Common myeloid progenitor, CD34-positive (primary cell): Measurements from ENCODE around the gene CXXC4.

Experiments
- CTCF ChIA-PET: fragments of 350-600 bp; sonication (Branson Sonifier 250); formaldehyde crosslinking; loops from one replicate; lab custom pipeline; 2021; ENCODE audit warnings: antibody characterized with exemption; lab: Charles Lee
- POLR2A ChIA-PET: fragments of 350-600 bp; sonication (Branson Sonifier 250); formaldehyde crosslinking; loops from one replicate; lab custom pipeline; 2021; ENCODE audit warnings: antibody characterized with exemption; lab: Charles Lee
- DNase-seq, 3 donors: peaks; one replicate each; pipeline versions ENCODE4 v3.0.0 to v3.0.0-alpha.2; 2013
- H3K27ac ChIP-seq, 2 experiments: 1 replicate in 1 of 2; 2 replicates in 1 of 2; pipeline ENCODE4 v1.7.0; 2013; ENCODE audit warnings: inconsistent platforms in 2 of 2, low read length in 2 of 2, mild to moderate bottlenecking in 2 of 2, low read depth in 1 of 2, moderate library complexity in 1 of 2; ENCODE audit not compliant: severe bottlenecking in 2 of 2, insufficient read depth in 1 of 2, poor library complexity in 1 of 2
- H3K27me3 ChIP-seq, 5 experiments: replicated peaks in 2 of 5; 1 replicate in 3 of 5; 2 replicates in 2 of 5; pipeline versions ENCODE4 v1.6.1 to v1.7.0; 2013; ENCODE audit warnings: low read length in 4 of 5, mild to moderate bottlenecking in 2 of 5, moderate library complexity in 2 of 5, inconsistent platforms in 1 of 5; ENCODE audit not compliant: insufficient read depth in 5 of 5, control insufficient read depth in 4 of 5
- H3K36me3 ChIP-seq, 4 experiments: 1 replicate in 2 of 4; 2 replicates in 2 of 4; pipeline versions ENCODE4 v1.6.1 to v1.7.0; 2013; ENCODE audit warnings: low read length in 3 of 4, control low read depth in 1 of 4, mild to moderate bottlenecking in 1 of 4; ENCODE audit not compliant: control insufficient read depth in 4 of 4, insufficient read depth in 4 of 4
- H3K4me1 ChIP-seq, 4 experiments: 1 replicate in 3 of 4; 2 replicates in 1 of 4; pipeline versions ENCODE4 v1.6.1 to v1.7.1; 2013; ENCODE audit warnings: low read length in 3 of 4, mild to moderate bottlenecking in 3 of 4, control low read depth in 1 of 4, inconsistent platforms in 1 of 4, moderate library complexity in 1 of 4; ENCODE audit not compliant: control insufficient read depth in 4 of 4, insufficient read depth in 4 of 4; ENCODE audit errors: control extremely low read depth in 1 of 4
- H3K4me3 ChIP-seq, 7 experiments: 1 replicate in 4 of 7; 2 replicates in 3 of 7; pipeline versions ENCODE4 v1.5.1 to v1.7.0; 2013; ENCODE audit warnings: mild to moderate bottlenecking in 7 of 7, low read length in 6 of 7, moderate library complexity in 6 of 7, inconsistent platforms in 2 of 7, low read depth in 2 of 7, control low read depth in 1 of 7; ENCODE audit not compliant: insufficient read depth in 4 of 7, control insufficient read depth in 1 of 7; ENCODE audit errors: extremely low read depth in 1 of 7
- H3K9me3 ChIP-seq, 5 experiments: 1 replicate in 4 of 5; 2 replicates in 1 of 5; pipeline versions ENCODE4 v1.6.1 to v1.7.1; 2013; ENCODE audit warnings: low read length in 4 of 5, mild to moderate bottlenecking in 2 of 5, inconsistent platforms in 1 of 5, low read depth in 1 of 5, moderate library complexity in 1 of 5; ENCODE audit not compliant: control insufficient read depth in 4 of 5, insufficient read depth in 2 of 5; ENCODE audit errors: control extremely low read depth in 1 of 5
- WGBS: methylation state at CpG from one replicate; pipeline ENCODE4 v1.1.5; 2013; ENCODE audit not compliant: insufficient coverage; 5-methylcytosine and 5-hydroxymethylcytosine counted together

The CXXC4 gene

GRCh38 chr4:104500442-104500841 lies 5.7 kb upstream of the CXXC4 start:
- H3K4me1 ChIP-seq: peaks cover 0 to under 1% (median 0%) of the 10 kb centered on the region in 4 experiments
- CTCF ChIA-PET: no interaction called here
- no peak overlapping the region for H3K27ac ChIP-seq
- peaks cover 3 to 57% (median 18%) of the 10 kb centered on the region in 5 experiments for H3K27me3 ChIP-seq
- H3K9me3 ChIP-seq: peaks cover 0 to 1% (median 0%) of the 10 kb centered on the region in 5 experiments
- POLR2A ChIA-PET: interaction anchor here (0.7 kb wide), 1 partner anchor 503 kb away, joined by 3 read pairs; no protein-coding TSS in a partner anchor
- no peak for DNase-seq
- 31% methylated on average over 5 of the region's 5 CpGs for WGBS
- no peak overlapping the region for H3K4me3 ChIP-seq
- no peaks in the 10 kb centered on the region for H3K36me3 ChIP-seq

DNA sequence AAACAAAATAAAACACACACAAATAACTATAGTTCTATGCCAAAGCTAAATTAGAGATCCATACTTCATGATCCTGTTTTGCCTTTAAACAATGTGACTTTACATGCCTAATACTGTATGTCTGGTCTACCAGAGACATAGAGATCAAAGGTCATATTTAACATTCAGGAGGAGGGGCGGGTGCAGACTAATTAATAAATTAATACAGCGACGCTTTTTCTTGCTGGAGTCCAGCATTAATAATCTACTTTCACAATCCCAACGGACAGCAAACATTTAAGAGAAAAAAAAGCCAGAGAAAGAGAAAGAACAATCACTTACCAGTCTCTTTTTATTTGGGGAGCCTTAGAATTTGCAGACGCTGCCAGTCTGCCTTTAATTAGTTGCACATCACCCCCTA lies 509 bp downstream of the CXXC4 start:
- no CpG with 5 or more reads among the region's 5 CpGs for WGBS
- H3K27me3 ChIP-seq: peaks cover 29 to 92% (median 38%) of the 10 kb centered on the region in 5 experiments

DNA sequence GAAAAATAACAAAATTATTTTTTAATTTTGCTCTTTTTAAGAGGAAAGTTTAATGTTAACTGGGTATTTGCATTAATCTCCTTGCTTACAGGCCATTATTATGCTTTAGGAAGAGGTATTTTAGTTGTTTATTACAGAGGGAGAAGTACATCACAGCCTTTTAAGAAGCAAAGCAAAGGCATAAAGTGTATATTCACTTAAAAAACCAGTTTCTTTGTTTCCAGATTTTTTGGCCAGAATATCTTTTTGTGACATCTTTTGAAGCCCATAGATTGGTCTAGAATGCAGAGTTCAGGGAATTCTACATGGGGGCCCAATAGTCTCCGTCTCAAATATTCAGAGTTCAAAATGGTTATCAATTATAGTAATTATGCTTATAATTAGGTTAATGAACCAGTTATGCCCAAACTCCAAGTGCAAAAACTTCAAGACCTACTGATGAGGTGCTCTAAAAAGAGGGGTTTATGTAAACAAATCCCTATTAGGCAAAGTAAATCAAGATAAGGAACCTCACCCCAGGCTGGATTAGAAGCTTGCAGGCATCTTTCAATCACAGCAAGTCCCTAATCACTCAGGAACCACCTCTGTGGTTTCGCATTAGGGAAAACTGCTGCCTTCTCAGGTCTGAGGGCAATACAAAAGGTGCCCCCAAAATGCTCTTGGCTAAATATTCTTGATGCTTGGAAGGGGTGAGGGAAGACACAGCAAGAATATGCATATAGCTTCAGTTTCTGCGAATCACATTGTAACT lies 1.4 kb downstream of the CXXC4 start:
- no peak overlapping the region for H3K27ac ChIP-seq
- H3K9me3 ChIP-seq: no peaks in the 10 kb centered on the region
- no peaks in the 10 kb centered on the region for H3K36me3 ChIP-seq
- H3K4me3 ChIP-seq: no peak overlapping the region
- WGBS: 100% methylated on average over 1 of the region's 3 CpGs
- ChIA-PET CTCF (interaction anchor here (1.1 kb wide), 1 partner anchor 980 kb away, joined by 3 read pairs; no protein-coding TSS in a partner anchor), POLR2A (no interaction called here)
- peaks cover 28 to 92% (median 47%) of the 10 kb centered on the region in 5 experiments for H3K27me3 ChIP-seq
- peaks cover 2 to 23% (median 17%) of the 10 kb centered on the region in 4 experiments for H3K4me1 ChIP-seq
- DNase-seq: peak in 1 of 3 donors; percentile 5

More for the DNA sequence above, 509 bp downstream of the CXXC4 start:
- Histone ChIP-seq H3K4me1 (peaks cover 2 to 23% (median 17%) of the 10 kb centered on the region in 4 experiments), H3K9me3 (no peaks in the 10 kb centered on the region), H3K4me3 (peak overlapping the region in 1 of 7 experiments; percentile 69), H3K36me3 (no peaks in the 10 kb centered on the region), H3K27ac (no peak overlapping the region)
- CTCF ChIA-PET: interaction anchor here (0.6 to 1.1 kb wide), 2 partner anchors 622 to 979 kb away, joined by 3 read pairs; no protein-coding TSS in a partner anchor
- POLR2A ChIA-PET: no interaction called here
- DNase-seq: no peak

- Histone ChIP-seq H3K27me3 (peaks cover 26 to 89% (median 46%) of the 10 kb centered on the region in 5 experiments), H3K27ac (no peak overlapping the region), H3K4me3 (no peak overlapping the region), H3K4me1 (peaks cover 2 to 23% (median 17%) of the 10 kb centered on the region in 4 experiments), H3K36me3 (no peaks in the 10 kb centered on the region), H3K9me3 (no peaks in the 10 kb centered on the region)
- 6% methylated on average over 2 of the region's 7 CpGs for WGBS
- ChIA-PET POLR2A (no interaction called here), CTCF (no interaction called here)
- peak in 2 of 3 donors; percentile 10 to 16 for DNase-seq
Observed at GRCh38 chr4:104492183-104492771, 2.4 kb downstream of the CXXC4 start.

- Histone ChIP-seq H3K27me3 (peaks cover 26 to 89% (median 47%) of the 10 kb centered on the region in 5 experiments), H3K4me3 (peak overlapping the region in 6 of 7 experiments; percentile 46 to 76 (median 56)), H3K27ac (no peak overlapping the region), H3K36me3 (no peaks in the 10 kb centered on the region), H3K4me1 (peaks cover 2 to 23% (median 17%) of the 10 kb centered on the region in 4 experiments), H3K9me3 (no peaks in the 10 kb centered on the region)
- DNase-seq: peak; percentile 45 to 78 (median 65)
- 6% methylated on average over 8 of the region's 47 CpGs for WGBS
- CTCF ChIA-PET: no interaction called here
- POLR2A ChIA-PET: no interaction called here
Observed at GRCh38 chr4:104491481-104492182, 3.1 kb downstream of the CXXC4 start.

- H3K4me3 ChIP-seq: peak overlapping the region; percentile 28 to 82 (median 60)
- no peaks in the 10 kb centered on the region for H3K9me3 ChIP-seq
- DNase-seq: peak; percentile 46 to 79 (median 73)
- no peaks in the 10 kb centered on the region for H3K36me3 ChIP-seq
- 0% methylated on average over 16 of the region's 55 CpGs for WGBS
- H3K4me1 ChIP-seq: peaks cover 2 to 23% (median 17%) of the 10 kb centered on the region in 4 experiments
- POLR2A ChIA-PET: no interaction called here
- CTCF ChIA-PET: no interaction called here
- peaks cover 26 to 89% (median 41%) of the 10 kb centered on the region in 5 experiments for H3K27me3 ChIP-seq
- no peak overlapping the region for H3K27ac ChIP-seq
Observed at GRCh38 chr4:104490770-104491480, 3.8 kb downstream of the CXXC4 start.
